HG03571 (cell line): ENCODE measurements around the gene INHBE.
A peak's percentile ranks its signal among the peaks of the same experiment; 100 is the strongest.
"Not testable (repeated sequence)": the region's sequence is repeated elsewhere in the genome, so short reads cannot be mapped to it uniquely, and the experiment has no call there.

Source experiments
- ATAC-seq: cut with Tn5 transposase; IDR thresholded peaks from one replicate; pipeline ENCODE4 v1.9.1; 2021; ENCODE audit not compliant: unreplicated experiment

INHBE gene

DNA sequence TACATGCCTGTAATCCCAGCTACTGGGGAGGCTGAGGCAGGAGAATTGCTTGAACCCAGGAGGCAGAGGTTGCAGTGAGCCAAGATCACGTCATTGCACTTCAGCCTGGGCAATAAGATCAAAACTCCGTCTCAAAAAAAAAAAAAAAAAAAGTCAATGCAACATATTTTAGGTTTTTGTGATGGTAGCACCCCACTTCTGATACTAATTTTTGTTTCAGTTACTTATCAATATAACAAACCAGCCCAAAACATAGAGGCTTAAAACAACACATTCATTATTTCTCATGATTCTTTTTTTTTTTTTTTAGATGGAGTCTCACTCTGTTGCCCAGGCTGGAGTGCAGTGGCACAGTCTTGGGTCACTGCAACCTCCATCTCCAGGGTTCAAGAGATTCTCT is 13.7 kb upstream of the INHBE start:
- not testable (repeated sequence) for ATAC-seq

DNA sequence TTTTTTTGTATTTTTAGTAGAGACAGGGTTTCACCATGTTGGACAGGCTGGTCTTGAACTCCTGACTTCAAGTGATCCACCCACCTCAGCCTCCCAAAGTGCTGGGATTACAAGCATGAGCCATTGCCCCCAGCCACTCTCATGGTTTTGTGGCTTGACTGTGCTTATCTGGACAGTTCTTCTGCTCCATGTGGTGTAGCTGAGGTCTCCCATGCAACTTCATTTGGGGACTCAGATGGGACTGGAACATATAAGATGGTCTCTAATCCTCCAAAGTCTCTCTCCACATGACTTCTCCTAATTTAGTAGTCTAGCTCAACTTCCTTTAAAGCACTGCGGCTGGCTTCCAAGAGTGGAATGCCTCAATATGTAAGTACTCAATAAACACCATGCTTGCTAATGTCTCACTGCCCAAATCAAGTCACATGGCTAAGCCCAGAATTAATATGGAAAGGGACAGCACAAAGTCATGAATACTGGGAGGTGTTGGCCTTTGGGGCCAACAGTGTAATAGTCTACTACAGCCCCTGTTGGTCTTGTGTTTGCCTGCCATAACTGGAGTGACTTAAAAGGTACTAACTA is 13.2 kb upstream of the INHBE start:
- no peak for ATAC-seq

DNA sequence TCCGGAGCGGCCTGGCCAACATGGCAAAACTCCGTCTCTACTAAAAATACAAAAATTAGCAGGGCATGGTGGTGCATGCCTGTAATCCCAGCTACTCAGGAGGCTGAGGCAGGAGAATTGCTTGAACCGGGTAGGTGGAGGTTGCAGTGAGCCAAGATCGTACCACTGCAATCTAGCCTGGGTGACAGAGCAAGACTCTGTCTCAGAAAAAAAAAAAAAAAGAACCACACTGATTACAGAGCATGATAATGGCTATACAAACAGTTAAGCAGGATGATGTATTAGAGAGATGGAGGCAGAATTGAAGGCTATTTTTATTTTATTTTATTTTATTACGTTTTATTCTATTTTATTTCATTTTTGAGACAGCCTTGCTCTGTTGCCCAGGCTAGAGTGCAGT is 10.8 kb upstream of the INHBE start:
- ATAC-seq: not testable (repeated sequence)

DNA sequence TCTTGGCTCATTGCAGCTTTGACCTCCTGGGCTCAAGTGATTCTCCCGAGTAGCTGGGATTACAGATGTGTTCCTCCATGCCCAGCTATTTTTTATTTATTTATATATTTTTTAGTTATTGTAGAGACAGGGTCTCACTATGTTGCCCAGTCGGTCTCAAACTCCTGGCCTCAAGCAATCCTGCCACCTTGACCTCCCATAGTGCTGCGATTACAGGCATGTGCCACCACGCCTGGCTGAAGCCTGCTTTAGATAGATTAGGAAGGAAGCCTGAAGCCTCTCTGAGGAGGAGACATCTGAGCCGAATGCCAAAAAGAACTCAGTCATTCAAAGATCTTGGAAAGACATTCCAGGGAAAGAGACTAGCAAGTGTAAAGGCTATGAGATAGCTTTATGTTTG is 10.4 kb upstream of the INHBE start:
- ATAC-seq: no peak

GRCh38 chr12:57446292-57446960 is 8.7 kb upstream of the INHBE start:
- no peak for ATAC-seq

- no peak for ATAC-seq
Measured at GRCh38 chr12:57448669-57449068, 6.4 kb upstream of the INHBE start.

- ATAC-seq: no peak
Measured at GRCh38 chr12:57449375-57449774, 5.7 kb upstream of the INHBE start.

- ATAC-seq: no peak
Measured at GRCh38 chr12:57450057-57450456, 5.0 kb upstream of the INHBE start.

- no peak for ATAC-seq
Measured at GRCh38 chr12:57451233-57451778, 3.8 kb upstream of the INHBE start.

- ATAC-seq: no peak
Measured at GRCh38 chr12:57452181-57452936, 2.7 kb upstream of the INHBE start.

GRCh38 chr12:57452937-57453509 is 2.1 kb upstream of the INHBE start:
- ATAC-seq: no peak

DNA sequence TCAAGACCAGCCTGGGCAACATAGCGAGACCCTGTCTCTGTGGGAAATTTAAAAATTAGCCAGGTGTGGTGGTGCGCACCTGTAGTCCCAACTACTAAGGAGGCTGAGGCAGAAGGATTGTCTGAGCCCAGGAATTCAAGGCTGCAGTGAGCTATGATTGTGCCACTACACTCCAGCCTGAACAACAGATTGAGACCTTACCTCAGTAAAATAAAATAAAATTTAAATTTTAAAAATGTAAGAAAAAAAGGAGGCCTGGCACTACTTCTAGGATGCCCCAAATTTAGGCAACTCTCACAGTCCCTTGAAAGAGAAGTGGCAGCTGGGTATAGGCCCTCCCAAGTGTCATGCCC is 918 bp upstream of the INHBE start:
- no peak for ATAC-seq

DNA sequence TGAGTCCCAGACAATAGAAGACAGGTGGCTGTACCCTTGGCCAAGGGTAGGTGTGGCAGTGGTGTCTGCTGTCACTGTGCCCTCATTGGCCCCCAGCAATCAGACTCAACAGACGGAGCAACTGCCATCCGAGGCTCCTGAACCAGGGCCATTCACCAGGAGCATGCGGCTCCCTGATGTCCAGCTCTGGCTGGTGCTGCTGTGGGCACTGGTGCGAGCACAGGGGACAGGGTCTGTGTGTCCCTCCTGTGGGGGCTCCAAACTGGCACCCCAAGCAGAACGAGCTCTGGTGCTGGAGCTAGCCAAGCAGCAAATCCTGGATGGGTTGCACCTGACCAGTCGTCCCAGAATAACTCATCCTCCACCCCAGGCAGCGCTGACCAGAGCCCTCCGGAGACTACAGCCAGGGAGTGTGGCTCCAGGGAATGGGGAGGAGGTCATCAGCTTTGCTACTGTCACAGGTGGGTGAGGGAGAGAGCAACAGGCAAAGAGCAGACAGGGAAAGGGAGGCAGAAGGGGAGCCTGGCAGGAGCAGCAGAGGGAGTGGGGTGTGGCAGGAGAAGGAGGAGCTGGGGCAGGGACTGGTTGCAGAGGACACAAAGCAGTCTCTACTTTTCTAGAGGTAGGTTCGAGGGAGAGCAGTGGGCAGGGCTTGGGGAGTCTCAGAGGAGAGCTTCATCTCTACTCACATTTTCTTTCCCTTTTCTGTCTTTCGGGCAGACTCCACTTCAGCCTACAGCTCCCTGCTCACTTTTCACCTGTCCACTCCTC is 452 bp downstream of the INHBE start:
- ATAC-seq: no peak

DNA sequence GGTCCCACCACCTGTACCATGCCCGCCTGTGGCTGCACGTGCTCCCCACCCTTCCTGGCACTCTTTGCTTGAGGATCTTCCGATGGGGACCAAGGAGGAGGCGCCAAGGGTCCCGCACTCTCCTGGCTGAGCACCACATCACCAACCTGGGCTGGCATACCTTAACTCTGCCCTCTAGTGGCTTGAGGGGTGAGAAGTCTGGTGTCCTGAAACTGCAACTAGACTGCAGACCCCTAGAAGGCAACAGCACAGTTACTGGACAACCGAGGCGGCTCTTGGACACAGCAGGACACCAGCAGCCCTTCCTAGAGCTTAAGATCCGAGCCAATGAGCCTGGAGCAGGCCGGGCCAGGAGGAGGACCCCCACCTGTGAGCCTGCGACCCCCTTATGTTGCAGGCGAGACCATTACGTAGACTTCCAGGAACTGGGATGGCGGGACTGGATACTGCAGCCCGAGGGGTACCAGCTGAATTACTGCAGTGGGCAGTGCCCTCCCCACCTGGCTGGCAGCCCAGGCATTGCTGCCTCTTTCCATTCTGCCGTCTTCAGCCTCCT is 1.1 kb downstream of the INHBE start:
- no peak for ATAC-seq

DNA sequence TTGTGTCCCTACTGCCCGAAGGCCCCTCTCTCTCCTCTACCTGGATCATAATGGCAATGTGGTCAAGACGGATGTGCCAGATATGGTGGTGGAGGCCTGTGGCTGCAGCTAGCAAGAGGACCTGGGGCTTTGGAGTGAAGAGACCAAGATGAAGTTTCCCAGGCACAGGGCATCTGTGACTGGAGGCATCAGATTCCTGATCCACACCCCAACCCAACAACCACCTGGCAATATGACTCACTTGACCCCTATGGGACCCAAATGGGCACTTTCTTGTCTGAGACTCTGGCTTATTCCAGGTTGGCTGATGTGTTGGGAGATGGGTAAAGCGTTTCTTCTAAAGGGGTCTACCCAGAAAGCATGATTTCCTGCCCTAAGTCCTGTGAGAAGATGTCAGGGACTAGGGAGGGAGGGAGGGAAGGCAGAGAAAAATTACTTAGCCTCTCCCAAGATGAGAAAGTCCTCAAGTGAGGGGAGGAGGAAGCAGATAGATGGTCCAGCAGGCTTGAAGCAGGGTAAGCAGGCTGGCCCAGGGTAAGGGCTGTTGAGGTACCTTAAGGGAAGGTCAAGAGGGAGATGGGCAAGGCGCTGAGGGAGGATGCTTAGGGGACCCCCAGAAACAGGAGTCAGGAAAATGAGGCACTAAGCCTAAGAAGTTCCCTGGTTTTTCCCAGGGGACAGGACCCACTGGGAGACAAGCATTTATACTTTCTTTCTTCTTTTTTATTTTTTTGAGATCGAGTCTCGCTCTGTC is 1.8 kb downstream of the INHBE start:
- ATAC-seq: no peak

DNA sequence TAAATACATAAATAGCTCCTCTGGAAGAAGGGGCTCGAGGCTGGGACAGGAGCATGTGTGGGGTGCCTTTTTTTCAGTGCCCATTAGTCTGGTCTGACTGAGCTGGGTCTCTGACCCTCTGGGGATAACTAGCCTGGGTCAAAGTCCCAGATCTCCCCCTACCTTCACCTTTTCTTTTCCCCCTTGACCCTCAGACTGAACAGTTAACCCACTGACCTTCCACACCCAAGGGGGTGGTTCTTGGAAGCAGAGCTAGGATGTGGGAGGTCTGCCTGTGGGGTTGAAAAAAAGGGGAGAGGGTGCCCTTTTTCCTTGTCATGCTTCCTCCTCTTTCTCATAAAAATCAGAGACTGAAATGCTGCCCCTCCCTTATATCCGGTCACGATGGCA is 3.6 kb downstream of the INHBE start:
- no peak for ATAC-seq

DNA sequence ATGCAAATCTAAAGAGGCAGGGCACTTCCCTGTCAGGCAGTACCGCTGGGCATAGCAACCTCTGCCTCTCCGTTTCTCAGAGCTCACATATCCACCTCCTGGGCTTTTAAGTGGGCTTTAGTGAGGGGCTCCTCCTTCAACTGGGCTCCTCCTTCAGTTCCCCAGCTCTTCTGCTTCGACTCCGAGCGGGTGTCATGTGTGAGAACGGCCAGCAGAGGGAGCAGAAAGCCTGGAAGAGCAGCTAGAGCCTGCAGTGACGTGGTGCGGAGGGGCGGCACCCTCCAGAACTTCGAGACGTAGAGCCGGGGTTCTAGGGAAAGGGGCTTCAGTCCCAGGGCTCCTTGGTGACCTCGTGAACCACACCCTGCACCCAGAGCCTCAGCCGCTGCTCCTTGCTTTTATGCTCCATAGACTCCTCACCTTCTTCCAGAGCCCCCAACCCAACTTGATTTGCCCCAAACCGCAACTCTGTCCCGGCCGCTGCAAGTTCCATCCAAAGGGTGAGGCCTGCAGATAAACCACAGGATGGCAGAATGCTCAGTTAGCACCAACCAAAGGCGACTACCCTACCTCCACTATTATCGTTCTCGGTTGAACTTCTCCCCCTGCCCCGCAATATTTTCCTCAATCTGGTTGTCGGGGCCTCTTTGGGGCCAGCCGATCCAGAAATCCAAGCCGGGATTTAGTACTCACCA is 4.1 kb downstream of the INHBE start:
- ATAC-seq: peak; percentile 53

GRCh38 chr12:57459750-57460467 is 4.8 kb downstream of the INHBE start, which contains the start of gene GLI1:
Gene GLI1, plus strand, starts transcription at chr12:57459785. Its CDS starts 3,907 bp downstream, at chr12:57463692.
- no peak for ATAC-seq

GRCh38 chr12:57460468-57460784 is 5.3 kb downstream of the INHBE start:
- ATAC-seq: no peak
